ENCODE data around the gene KCNJ3.

DNA sequence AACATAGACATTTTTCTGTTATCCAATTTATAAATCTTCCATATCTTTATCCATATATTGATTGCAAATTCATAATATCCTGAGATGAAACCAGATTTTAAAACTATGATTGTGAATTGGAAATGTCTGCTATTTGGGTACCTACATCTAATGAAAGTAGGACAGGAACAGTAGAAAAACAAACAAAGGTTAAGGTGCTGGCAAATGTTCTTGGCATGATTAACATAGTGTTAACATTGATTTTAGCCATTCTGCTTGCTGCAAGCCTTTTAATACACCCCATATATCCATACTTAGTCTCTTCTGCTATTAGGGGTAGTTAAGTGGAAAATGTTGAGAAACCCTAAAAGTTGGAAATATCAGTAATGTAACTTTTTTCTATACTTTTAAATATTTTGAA lies 152.0 kb downstream of the KCNJ3 start:
- TF ChIP-seq EZH2phosphoT487 (IDR thresholded peaks at IDR 0.05), result no peak
- TF ChIP-seq, protein P1, sequence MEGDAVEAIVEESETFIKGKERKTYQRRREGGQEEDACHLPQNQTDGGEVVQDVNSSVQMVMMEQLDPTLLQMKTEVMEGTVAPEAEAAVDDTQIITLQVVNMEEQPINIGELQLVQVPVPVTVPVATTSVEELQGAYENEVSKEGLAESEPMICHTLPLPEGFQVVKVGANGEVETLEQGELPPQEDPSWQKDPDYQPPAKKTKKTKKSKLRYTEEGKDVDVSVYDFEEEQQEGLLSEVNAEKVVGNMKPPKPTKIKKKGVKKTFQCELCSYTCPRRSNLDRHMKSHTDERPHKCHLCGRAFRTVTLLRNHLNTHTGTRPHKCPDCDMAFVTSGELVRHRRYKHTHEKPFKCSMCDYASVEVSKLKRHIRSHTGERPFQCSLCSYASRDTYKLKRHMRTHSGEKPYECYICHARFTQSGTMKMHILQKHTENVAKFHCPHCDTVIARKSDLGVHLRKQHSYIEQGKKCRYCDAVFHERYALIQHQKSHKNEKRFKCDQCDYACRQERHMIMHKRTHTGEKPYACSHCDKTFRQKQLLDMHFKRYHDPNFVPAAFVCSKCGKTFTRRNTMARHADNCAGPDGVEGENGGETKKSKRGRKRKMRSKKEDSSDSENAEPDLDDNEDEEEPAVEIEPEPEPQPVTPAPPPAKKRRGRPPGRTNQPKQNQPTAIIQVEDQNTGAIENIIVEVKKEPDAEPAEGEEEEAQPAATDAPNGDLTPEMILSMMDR (IDR thresholded peaks at IDR 0.05), result no peak
- no peak for TF ChIP-seq EZH2 (IDR thresholded peaks at IDR 0.05)

All from neural progenitor cell (in vitro differentiated cells).